GM12891 (cell line): ENCODE data around the gene SELENOF. TPM values are rescaled to one million over a fixed set of nuclear protein-coding genes. Genes with fewer than 3 reads are reported as not detected.

Experiments used
- DNase-seq: peaks from one replicate; pipeline ENCODE4 v3.0.0; 2011; ENCODE audit warnings: low spot score; ENCODE audit not compliant: insufficient read length
- FAIRE-seq: peaks from 2 replicates; lab custom pipeline; 2011; peaks lifted over from hg19 to GRCh38; lab: Jason Lieb, UNC
- PAX5 ChIP-seq: IDR thresholded peaks from 2 replicates; pipeline ENCODE4 v1.6.1; 2011; ENCODE audit warnings: low read length, moderate library complexity, mild to moderate bottlenecking; ENCODE audit not compliant: insufficient read depth, severe bottlenecking
- POLR2A ChIP-seq: IDR thresholded peaks from 2 replicates; pipeline ENCODE4 v1.6.1; 2011; ENCODE audit warnings: low read depth, low read length, control low read depth
- POLR2AphosphoS5 ChIP-seq: IDR thresholded peaks from 2 replicates; pipeline ENCODE4 v1.6.1; 2011; ENCODE audit warnings: low read depth, low read length, control low read depth
- POU2F2 ChIP-seq: IDR thresholded peaks from 2 replicates; pipeline ENCODE4 v1.6.1; 2011; ENCODE audit warnings: low read depth, mild to moderate bottlenecking, control low read depth, low read length, moderate library complexity
- SPI1 ChIP-seq: IDR thresholded peaks from 2 replicates; pipeline ENCODE4 v1.6.1; 2011; ENCODE audit warnings: low read depth, low read length, control low read depth
- TAF1 ChIP-seq: IDR thresholded peaks from 2 replicates; pipeline ENCODE4 v1.6.1; 2011; ENCODE audit warnings: low read depth, low read length, control low read depth
- polyA plus RNA-seq: library from polyadenylated mRNA; unstranded; fragments of >200 nt; gene quantifications from one replicate; pipeline ENCODE4 v1.2.1, GENCODE V29; 2012; ENCODE audit warnings: low read depth, missing spikeins, inconsistent platforms; ENCODE audit not compliant: missing spikeins

Gene SELENOF
- 87.9 TPM for polyA plus RNA-seq

DNA sequence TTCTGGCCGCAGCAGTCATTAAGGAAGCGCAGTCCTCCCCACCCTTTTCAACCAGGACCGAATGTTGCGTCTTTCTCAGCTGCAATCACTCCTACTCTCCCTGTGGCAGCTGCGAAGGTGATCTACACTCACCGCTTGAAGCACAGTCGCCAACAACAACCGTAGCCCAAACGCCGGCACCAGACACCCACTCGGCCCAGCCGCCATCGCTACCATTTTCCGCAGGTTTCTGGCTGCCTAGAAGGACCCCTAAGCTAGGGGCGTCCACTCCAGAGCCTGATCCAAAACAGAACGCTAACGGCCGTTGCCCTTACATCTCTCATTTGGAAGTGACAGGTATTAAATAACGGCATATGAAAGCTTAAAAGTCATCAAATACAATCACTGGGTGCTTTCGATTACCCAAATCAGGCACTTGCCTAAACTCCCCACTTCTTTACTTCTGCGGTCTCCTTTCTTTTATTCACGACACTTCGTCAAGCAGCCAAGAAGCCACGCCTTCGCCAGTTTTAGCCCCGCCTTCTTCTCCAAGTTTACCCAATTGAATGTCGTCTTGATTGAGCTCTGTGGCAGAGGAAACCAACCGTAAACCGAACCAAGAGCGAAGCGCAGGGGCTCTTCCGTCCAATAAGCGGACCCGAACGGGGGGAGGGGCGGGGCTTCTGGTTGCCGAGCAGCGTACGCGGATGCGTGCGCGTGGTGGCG, at the start of gene SELENOF:
TSS of gene SELENOF (minus strand) at position 231 of the 705 bp plus-strand sequence. CDS start at position 216, 15 bp downstream.
- FAIRE-seq: peak; percentile 93
- peak; percentile 68 for DNase-seq
- TF ChIP-seq TAF1 (peak; percentile 96), POLR2AphosphoS5 (peak; percentile 76), POLR2A (peak; percentile 81), SPI1 (no peak), POU2F2 (no peak), PAX5 (no peak)

DNA sequence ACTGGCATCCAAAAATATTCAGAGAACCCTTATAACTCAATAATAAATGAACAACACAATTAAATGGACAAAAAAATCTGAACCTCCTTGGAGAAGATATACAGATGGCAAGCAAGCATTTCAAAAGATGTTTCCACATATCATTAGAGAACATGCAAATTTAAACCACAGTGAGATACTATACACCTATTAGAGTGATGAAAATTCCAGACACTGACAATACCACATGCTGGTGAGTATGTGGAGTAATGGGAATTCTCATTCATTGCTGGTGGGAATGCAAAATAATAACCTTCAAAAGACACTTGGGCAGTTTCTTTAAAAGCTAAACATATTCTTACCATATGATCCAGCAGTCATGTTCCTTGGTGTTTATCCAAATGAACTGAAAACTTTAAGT, 46.6 kb upstream of the SELENOF start:
- DNase-seq (no peak), FAIRE-seq (no peak)
- TF ChIP-seq POLR2AphosphoS5 (no peak), SPI1 (no peak), POU2F2 (no peak), POLR2A (no peak), PAX5 (no peak), TAF1 (no peak)

DNA sequence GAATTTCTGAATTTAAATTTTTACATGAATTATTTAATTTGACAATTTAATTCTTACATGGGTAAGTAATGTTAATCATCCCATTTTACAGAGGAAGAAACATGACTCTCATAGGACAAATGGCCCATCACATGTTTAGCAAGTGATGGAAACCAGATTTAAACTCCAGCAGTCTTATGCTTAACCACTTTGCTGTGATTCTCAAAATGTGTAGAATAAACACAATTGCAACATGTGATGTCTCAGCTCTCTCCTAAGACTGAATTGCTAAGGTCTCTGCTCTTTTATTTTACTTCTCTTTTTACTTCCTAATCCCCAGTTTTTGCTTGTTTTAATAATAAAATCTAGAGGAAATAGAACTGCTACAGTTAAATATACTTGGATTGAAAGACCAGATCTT, 43.3 kb upstream of the SELENOF start:
- FAIRE-seq (no peak), DNase-seq (no peak)
- TF ChIP-seq SPI1 (no peak), TAF1 (no peak), PAX5 (no peak), POU2F2 (no peak), POLR2A (no peak), POLR2AphosphoS5 (no peak)

DNA sequence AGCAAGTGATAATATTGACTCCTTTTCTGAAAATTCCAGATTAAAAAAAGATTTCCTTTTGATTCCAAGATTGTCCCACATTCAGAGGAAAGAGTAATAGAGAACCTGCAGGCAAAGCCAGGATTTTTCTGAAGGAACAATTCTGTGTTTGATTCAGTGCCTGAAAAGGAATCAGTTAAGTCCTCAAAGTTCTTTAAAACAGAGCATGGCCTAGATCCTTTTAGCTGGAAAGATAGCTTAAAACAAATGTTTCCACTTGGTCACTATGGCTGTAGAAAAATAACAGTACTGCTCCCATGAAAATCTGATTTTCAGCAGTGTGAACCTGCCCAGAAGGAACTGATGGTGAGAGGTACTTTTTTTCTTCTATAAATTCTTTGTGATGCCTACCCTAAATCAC, 42.3 kb upstream of the SELENOF start:
- FAIRE-seq (no peak), DNase-seq (no peak)
- TF ChIP-seq SPI1: no peak
- no peak for TF ChIP-seq TAF1

DNA sequence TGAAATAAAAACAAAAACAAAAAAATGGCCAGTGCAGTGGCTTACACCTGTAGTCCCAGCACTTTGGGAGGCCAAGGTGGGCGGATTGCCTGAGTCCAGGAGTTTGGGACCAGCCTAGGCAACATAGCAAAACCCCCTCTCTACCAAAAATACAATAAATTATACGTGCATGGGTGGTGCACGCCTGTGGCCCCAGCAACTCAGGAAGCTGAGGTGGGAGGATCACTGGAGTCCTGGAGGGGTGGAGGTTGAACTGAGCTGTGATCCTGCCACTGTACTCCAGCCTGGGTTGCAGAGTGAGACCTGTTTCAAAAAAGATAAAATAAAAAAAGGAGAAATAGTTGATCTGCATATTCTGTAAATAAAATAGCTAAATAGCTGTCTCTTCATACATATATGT, 41.8 kb upstream of the SELENOF start:
- DNase-seq: no peak
- FAIRE-seq: no peak
- TF ChIP-seq SPI1 (no peak), POLR2A (no peak), POU2F2 (no peak), POLR2AphosphoS5 (no peak), TAF1 (no peak), PAX5 (no peak)

DNA sequence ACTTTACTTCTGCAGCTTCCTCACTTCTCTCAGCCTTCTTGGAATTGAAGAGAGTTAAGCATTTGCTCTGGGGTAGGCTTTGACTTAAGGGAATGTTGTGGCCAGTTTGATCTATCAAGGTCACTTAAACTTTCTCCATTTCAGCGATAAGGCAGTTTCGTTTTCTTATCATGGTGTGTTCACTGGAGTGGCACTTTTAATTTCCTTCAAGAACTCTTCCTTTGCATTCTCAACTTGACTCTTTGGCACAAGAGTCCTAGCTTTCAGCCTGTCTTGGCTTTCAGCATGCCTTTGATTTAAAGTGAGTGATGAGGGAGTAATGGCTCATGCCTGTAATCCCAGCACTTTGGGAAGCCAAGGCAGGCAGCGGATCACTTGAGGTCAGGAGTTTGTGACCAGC, 39.2 kb upstream of the SELENOF start:
- TF ChIP-seq PAX5 (no peak), POLR2A (no peak), TAF1 (no peak), POU2F2 (no peak), POLR2AphosphoS5 (no peak), SPI1 (no peak)
- FAIRE-seq: peak; percentile 23
- no peak for DNase-seq

DNA sequence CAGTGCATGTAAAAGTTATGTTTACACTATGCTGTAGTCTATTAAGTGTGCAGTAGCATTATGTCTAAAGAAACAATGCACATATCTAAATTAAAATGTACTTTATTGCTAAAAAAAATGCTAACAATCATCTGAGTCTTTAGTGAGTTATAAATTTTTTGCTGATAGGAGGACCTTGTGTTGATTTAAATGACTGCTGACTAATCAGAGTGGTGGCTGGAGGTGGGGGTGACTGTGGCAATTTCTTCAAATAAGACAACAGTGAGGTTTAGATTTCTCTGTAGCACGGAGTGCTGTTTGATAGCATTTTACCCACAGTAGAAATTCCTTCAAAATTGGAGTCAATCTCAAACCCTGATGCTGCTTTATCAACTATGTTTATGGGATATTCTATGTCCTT, 37.5 kb upstream of the SELENOF start:
- FAIRE-seq (no peak), DNase-seq (no peak)
- TF ChIP-seq POLR2A: no peak
- no peak for TF ChIP-seq POLR2AphosphoS5
- no peak for TF ChIP-seq PAX5
- no peak for TF ChIP-seq POU2F2
- TF ChIP-seq TAF1: no peak
- no peak for TF ChIP-seq SPI1

DNA sequence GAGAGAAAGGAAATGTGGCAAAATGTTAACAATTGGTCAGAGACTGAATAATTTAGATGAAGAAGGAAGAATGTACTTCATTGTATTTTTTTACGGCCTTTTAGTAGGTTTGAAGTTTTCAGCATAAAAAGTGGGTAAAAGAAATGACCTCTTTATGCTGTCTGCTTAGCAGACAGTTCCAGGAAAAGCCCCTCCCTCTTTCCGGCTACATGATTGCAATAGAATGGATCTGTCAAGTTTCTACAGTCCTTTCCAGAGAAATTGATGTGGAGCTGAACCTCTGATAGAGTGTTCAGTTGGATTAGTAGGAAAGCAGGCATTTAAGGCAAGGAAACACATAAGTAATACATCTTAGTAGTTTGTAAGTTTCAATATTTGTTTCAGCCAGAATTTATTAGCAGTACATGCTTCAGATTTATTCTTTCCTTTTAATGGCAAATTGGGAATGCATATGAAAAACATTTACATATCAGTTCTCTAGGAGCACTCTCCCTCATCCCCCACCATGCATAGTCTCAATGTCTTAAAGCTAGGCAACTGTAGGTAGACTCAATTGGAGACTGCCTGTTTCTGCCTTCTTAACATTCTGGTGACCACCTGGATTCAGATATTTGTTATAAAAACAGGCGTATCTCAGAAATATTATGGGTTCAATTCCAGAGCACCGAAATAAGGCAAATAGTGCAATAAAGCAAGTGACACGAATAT, 36.9 kb upstream of the SELENOF start:
- no peak for FAIRE-seq
- DNase-seq: no peak
- TF ChIP-seq POU2F2 (no peak), PAX5 (no peak), POLR2A (no peak), TAF1 (no peak), POLR2AphosphoS5 (no peak), SPI1 (no peak)

DNA sequence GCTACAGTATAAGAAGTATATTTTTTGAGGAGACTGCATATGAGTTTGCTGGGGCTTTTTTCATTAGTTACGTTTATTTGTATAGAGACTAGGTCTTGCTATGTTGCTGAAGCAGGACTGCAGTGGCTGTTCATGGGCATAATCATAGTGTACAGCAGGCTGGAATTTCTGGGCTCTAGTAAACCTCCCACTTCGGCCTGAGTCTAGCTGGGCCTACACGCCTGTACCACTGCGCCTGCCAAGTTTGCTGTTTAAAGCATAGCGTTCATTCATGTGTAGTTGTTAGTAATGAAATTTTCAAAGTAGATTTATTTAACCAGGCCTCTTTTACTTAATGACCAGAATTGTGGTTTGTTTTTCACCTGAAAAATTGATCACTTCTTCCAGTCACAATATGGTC, 34.3 kb upstream of the SELENOF start:
- FAIRE-seq: no peak
- no peak for TF ChIP-seq SPI1
- no peak for TF ChIP-seq POLR2AphosphoS5
- TF ChIP-seq PAX5: no peak
- no peak for TF ChIP-seq TAF1
- TF ChIP-seq POU2F2: no peak
- TF ChIP-seq POLR2A: no peak
- DNase-seq: no peak

DNA sequence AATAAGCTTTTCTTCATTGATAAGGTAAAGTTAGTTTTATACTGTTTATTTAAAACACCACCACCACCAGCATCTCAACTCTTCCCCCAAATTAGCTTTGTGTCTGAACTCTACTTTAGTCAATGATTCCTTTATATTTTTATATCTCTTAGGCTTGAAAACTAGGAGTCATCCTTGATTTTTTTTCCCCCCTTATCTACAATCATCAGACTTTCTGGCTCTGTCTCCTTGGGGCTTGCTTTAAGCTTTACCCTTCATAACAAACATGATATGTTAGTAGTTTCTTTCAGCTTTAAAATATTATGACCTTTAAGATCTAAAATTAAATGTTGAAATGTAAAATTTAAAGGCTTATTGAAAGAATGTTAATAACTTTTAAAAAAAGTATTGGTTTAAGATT, 28.8 kb upstream of the SELENOF start:
- TF ChIP-seq SPI1 (no peak), POU2F2 (no peak), POLR2A (no peak)
- FAIRE-seq (no peak), DNase-seq (no peak)

DNA sequence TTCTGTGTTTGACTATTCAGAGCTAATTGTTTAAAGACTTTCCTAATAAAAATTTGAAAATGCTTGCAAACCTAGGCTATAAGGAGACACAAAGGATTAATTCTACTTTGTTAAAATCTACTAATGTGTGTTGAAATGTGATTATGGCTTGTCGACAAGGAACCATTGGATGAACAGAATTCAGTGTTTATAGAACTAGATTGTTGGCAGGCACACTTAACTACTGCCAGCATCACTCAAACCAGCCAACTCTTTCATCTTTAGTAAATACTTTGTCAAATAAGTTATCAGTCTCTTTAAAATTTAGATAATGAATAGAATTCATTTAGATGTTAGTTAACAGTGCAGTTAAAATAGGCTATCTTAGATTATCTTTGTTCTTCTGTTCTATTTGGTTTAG, 28.1 kb upstream of the SELENOF start:
- FAIRE-seq: no peak
- no peak for DNase-seq
- TF ChIP-seq POLR2A: no peak
- no peak for TF ChIP-seq POLR2AphosphoS5
- TF ChIP-seq POU2F2: no peak
- no peak for TF ChIP-seq TAF1
- no peak for TF ChIP-seq PAX5
- no peak for TF ChIP-seq SPI1
